Peyer's patch (tissue), 4 donors: ENCODE results near the gene SHCBP1L. TPM values are rescaled to one million over a fixed set of nuclear protein-coding genes. Genes with fewer than 3 reads are reported as not detected.

Source experiments
- DNase-seq, 3 donors: peaks; one replicate each; pipeline ENCODE4 v3.0.0-alpha.2; 2017 to 2019
- H3K27ac ChIP-seq, 4 donors: fragments of 200-600 bp; sonication (generic); one replicate each; pipeline ENCODE4 v1.5.1; 2016 to 2019
- H3K27me3 ChIP-seq, 2 donors: fragments of 200-600 bp; sonication (generic); one replicate each; pipeline ENCODE4 v1.5.1; 2019
- H3K36me3 ChIP-seq, 3 donors: fragments of 200-600 bp; sonication (generic); one replicate each; pipeline ENCODE4 v1.5.1; 2016 to 2019
- H3K4me1 ChIP-seq, 4 donors: fragments of 200-600 bp; sonication (generic); one replicate each; pipeline ENCODE4 v1.5.1; 2016 to 2019
- H3K4me3 ChIP-seq, 4 donors: fragments of 200-600 bp; sonication (generic); 1 replicate in 3 of 4; 2 replicates in 1 of 4; pipeline ENCODE4 v1.5.1; 2016 to 2019; ENCODE audit warnings: mild to moderate bottlenecking in 1 of 4
- H3K9me3 ChIP-seq, 4 donors: fragments of 200-600 bp; sonication (generic); one replicate each; pipeline ENCODE4 v1.5.1; 2016 to 2019; ENCODE audit warnings: mild to moderate bottlenecking in 1 of 4
- POLR2A ChIP-seq, 2 donors: fragments of 450-650 bp; IDR thresholded peaks; one replicate each; pipeline ENCODE4 v1.5.1; 2017; ENCODE audit warnings: antibody characterized with exemption in 2 of 2, mild to moderate bottlenecking in 2 of 2, moderate library complexity in 2 of 2
- total RNA-seq, 4 donors: library from RNA; depleted of rRNA; stranded (reverse); fragments of >200 nt; gene quantifications; one replicate each; pipeline ENCODE4 v1.1.0, GENCODE V29; 2016
- TF ChIP-seq, protein P1 (sequence below), 6 experiments: fragments of 450-650 bp in 4 of 6; fragments of 200-600 bp in 2 of 6; sonication (generic) in 1 of 6; IDR thresholded peaks; one replicate each; pipeline ENCODE4 v1.5.1; 2017 to 2019; ENCODE audit warnings: antibody characterized with exemption in 6 of 6, mild to moderate bottlenecking in 3 of 6, moderate library complexity in 1 of 6

The SHCBP1L gene
- total RNA-seq, 4 donors from 2014 or later = not detected

- Histone ChIP-seq H3K4me1 (no peaks in the 10 kb centered on the region), H3K4me3 (no peak overlapping the region), H3K9me3 (no peaks in the 10 kb centered on the region), H3K27ac (no peak overlapping the region), H3K36me3 (no peaks in the 10 kb centered on the region), H3K27me3 (no peaks in the 10 kb centered on the region)
- no peak for DNase-seq
- TF ChIP-seq, protein P1, sequence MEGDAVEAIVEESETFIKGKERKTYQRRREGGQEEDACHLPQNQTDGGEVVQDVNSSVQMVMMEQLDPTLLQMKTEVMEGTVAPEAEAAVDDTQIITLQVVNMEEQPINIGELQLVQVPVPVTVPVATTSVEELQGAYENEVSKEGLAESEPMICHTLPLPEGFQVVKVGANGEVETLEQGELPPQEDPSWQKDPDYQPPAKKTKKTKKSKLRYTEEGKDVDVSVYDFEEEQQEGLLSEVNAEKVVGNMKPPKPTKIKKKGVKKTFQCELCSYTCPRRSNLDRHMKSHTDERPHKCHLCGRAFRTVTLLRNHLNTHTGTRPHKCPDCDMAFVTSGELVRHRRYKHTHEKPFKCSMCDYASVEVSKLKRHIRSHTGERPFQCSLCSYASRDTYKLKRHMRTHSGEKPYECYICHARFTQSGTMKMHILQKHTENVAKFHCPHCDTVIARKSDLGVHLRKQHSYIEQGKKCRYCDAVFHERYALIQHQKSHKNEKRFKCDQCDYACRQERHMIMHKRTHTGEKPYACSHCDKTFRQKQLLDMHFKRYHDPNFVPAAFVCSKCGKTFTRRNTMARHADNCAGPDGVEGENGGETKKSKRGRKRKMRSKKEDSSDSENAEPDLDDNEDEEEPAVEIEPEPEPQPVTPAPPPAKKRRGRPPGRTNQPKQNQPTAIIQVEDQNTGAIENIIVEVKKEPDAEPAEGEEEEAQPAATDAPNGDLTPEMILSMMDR (IDR thresholded peaks at IDR 0.05) = no peak
- no peak for TF ChIP-seq POLR2A (IDR thresholded peaks at IDR 0.05)
Observed at GRCh38 chr1:182897696-182898095, 55.3 kb downstream of the SHCBP1L start.

DNA sequence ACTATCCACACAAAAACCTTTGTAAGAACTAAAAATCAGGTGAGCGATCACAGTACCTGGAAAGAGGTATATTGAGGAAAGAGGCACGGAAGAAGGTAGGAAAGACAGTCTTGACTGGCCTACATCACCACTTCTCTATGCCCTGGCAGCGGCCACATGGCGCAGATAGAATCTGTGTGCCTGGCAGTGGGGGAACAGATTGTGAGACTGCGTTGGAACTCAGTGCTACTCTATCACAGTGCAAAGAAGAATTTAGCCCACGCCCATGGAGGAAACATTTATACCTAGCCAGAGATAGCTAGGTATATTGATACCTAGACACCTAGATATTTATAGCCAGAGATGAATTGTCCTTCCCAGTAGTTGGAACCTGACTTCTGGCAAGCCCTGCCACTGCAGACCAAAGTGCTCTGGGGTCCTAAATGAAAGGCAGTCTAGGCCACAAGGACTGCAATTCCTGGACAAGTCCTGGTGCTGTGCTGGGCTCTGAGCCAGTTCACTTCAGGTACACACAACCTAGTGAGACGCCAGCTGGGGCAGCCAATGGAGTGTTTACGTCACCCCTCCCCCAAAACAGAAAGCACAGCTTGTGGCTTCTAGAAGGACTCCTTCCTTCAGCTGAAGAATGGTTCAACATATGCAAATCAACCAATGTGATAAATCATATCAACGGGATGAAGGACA, 61.9 kb downstream of the SHCBP1L start:
- H3K36me3 ChIP-seq = peaks cover 0 to 24% (median 0%) of the 10 kb centered on the region in 3 donors
- DNase-seq = no peak
- H3K27ac ChIP-seq = no peak overlapping the region
- H3K27me3 ChIP-seq = no peaks in the 10 kb centered on the region
- TF ChIP-seq POLR2A (IDR thresholded peaks at IDR 0.05) = no peak
- TF ChIP-seq, protein P1 (IDR thresholded peaks at IDR 0.05) = no peak
- no peak overlapping the region for H3K4me3 ChIP-seq
- H3K9me3 ChIP-seq = no peaks in the 10 kb centered on the region
- H3K4me1 ChIP-seq = no peaks in the 10 kb centered on the region

DNA sequence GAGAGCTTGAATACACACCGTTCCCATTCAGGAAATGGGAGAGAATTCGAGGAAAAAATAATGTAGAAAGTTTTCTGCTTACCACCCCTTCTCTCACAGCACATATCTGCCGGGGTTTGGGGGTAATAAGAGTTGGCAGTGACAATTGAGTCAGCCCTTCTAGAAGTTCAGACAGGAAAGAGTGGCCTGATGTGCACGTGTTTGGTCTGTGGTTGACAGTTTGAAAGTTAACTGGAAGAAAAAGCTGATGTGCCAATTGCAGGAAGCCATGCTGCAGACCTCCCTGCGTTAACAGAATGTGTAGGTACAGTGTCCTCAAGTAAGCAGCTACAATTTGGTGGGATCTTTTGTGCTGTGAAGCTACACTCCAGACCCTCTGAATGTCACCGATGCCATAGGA, 63.0 kb downstream of the SHCBP1L start:
- no peaks in the 10 kb centered on the region for H3K27me3 ChIP-seq
- no peak overlapping the region for H3K27ac ChIP-seq
- H3K4me3 ChIP-seq = no peak overlapping the region
- no peaks in the 10 kb centered on the region for H3K4me1 ChIP-seq
- DNase-seq = no peak
- no peaks in the 10 kb centered on the region for H3K9me3 ChIP-seq
- H3K36me3 ChIP-seq = peaks cover 0 to 34% (median 0%) of the 10 kb centered on the region in 3 donors
- TF ChIP-seq, protein P1 (IDR thresholded peaks at IDR 0.05) = no peak
- no peak for TF ChIP-seq POLR2A (IDR thresholded peaks at IDR 0.05)

DNA sequence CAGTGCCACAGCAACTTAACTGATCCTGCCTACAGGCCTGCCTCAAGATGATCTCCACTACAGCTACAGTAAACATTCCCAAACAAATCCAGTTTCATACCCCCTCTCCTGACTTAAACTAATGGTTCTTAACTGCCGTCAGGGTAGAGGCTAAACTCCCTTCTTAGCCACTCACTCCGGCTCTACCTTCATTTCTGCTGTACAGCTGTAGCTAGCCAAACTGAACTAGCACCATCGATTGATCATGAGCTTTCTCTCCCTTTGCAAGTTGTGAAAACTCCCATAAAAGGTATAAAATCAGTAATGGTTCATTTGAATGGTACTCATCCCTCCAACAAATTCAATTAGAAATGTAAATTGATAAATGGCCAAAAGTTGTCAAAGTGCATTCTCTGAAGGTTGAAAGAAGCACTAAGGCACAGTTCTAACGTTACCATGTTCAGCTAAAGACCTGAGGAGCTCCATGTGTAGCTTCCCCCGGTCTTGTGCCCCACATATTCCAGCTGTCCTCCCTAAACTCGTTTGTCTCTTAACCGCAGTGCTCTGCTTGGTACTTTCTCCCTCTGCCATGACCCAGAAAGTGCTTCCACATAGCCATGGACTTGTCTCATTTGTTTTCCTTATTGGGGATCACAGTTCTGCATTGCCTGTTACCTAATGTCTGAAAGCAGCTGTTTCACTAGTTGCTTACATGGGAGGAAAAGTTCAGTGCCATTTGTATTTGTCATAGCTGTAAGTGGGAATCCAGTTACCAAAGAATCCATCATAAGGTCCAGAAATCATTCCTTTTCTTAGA, 64.0 kb downstream of the SHCBP1L start:
- Histone ChIP-seq H3K36me3 (peaks cover 0 to 45% (median 0%) of the 10 kb centered on the region in 3 donors), H3K4me3 (no peak overlapping the region), H3K4me1 (no peaks in the 10 kb centered on the region), H3K27ac (no peak overlapping the region), H3K9me3 (no peaks in the 10 kb centered on the region), H3K27me3 (no peaks in the 10 kb centered on the region)
- no peak for DNase-seq
- no peak for TF ChIP-seq POLR2A (IDR thresholded peaks at IDR 0.05)
- TF ChIP-seq, protein P1 (IDR thresholded peaks at IDR 0.05) = no peak

DNA sequence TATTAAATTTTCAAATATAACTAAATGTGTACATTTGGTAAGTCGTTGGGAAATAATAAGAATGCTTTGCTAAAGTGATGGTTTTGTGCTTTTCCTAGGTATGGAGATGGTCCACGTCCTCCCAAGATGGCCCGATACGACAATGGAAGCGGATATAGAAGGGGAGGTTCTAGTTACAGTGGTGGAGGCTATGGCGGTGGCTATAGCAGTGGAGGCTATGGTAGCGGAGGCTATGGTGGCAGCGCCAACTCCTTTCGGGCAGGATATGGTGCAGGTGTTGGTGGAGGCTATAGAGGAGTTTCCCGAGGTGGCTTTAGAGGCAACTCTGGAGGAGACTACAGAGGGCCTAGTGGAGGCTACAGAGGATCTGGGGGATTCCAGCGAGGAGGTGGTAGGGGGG, 66.0 kb downstream of the SHCBP1L start:
- Histone ChIP-seq H3K4me3 (no peak overlapping the region), H3K36me3 (peaks cover 0 to 65% (median 0%) of the 10 kb centered on the region in 3 donors), H3K9me3 (no peaks in the 10 kb centered on the region), H3K27me3 (no peaks in the 10 kb centered on the region), H3K4me1 (no peaks in the 10 kb centered on the region), H3K27ac (no peak overlapping the region)
- no peak for DNase-seq
- no peak for TF ChIP-seq POLR2A (IDR thresholded peaks at IDR 0.05)
- TF ChIP-seq, protein P1 (IDR thresholded peaks at IDR 0.05) = no peak
